Measurements from ENCODE around the gene ENTHD1.

The ENTHD1 gene

GRCh38 chr22:39721206-39722031 lies 172.1 kb downstream of the ENTHD1 start:
- H3K4me1 ChIP-seq (ENCODE audit: insufficient read depth, low read length): peaks cover 10% of the 10 kb centered on the region; the same call in 1 of the 2 replicates
- WGBS: 67% methylated on average over 9 of the region's 9 CpGs
- no peak overlapping the region for H3K4me3 ChIP-seq (ENCODE audit: low read length)
- H3K27me3 ChIP-seq (ENCODE audit: insufficient read depth, low read length): no peaks in the 10 kb centered on the region
- H3K9ac ChIP-seq (ENCODE audit: low read depth, low read length): no peak overlapping the region
- no peaks in the 10 kb centered on the region for H3K9me3 ChIP-seq (ENCODE audit: insufficient read depth, low read depth, low read length)
- no peaks in the 10 kb centered on the region for H3K36me3 ChIP-seq (ENCODE audit: insufficient read depth, low read length)
- H3K27ac ChIP-seq (ENCODE audit: low read depth, low read length): no peak overlapping the region

GRCh38 chr22:39719559-39720450 lies 173.8 kb downstream of the ENTHD1 start:
- Histone ChIP-seq H3K9ac (ENCODE audit: low read depth, low read length) (no peak overlapping the region), H3K4me1 (ENCODE audit: insufficient read depth, low read length) (peaks cover 10% of the 10 kb centered on the region; the same call in 1 of the 2 replicates), H3K27me3 (ENCODE audit: insufficient read depth, low read length) (no peaks in the 10 kb centered on the region), H3K27ac (ENCODE audit: low read depth, low read length) (no peak overlapping the region), H3K9me3 (ENCODE audit: insufficient read depth, low read depth, low read length) (no peaks in the 10 kb centered on the region), H3K4me3 (ENCODE audit: low read length) (no peak overlapping the region), H3K36me3 (ENCODE audit: insufficient read depth, low read length) (no peaks in the 10 kb centered on the region)
- 57% methylated on average over 12 of the region's 15 CpGs for WGBS

GRCh38 chr22:39718921-39719475 lies 174.6 kb downstream of the ENTHD1 start:
- Histone ChIP-seq H3K9ac (ENCODE audit: low read depth, low read length) (no peak overlapping the region), H3K4me1 (ENCODE audit: insufficient read depth, low read length) (peaks cover 10% of the 10 kb centered on the region; the same call in 1 of the 2 replicates), H3K27ac (ENCODE audit: low read depth, low read length) (no peak overlapping the region), H3K36me3 (ENCODE audit: insufficient read depth, low read length) (no peaks in the 10 kb centered on the region), H3K27me3 (ENCODE audit: insufficient read depth, low read length) (no peaks in the 10 kb centered on the region), H3K9me3 (ENCODE audit: insufficient read depth, low read depth, low read length) (no peaks in the 10 kb centered on the region), H3K4me3 (ENCODE audit: low read length) (no peak overlapping the region)
- WGBS: 91% methylated on average over 8 of the region's 8 CpGs

- Histone ChIP-seq H3K36me3 (ENCODE audit: insufficient read depth, low read length) (no peaks in the 10 kb centered on the region), H3K4me3 (ENCODE audit: low read length) (no peak overlapping the region), H3K27me3 (ENCODE audit: insufficient read depth, low read length) (no peaks in the 10 kb centered on the region), H3K4me1 (ENCODE audit: insufficient read depth, low read length) (peaks cover 12% of the 10 kb centered on the region; the same call in 1 of the 2 replicates), H3K27ac (ENCODE audit: low read depth, low read length) (no peak overlapping the region), H3K9me3 (ENCODE audit: insufficient read depth, low read depth, low read length) (no peaks in the 10 kb centered on the region), H3K9ac (ENCODE audit: low read depth, low read length) (no peak overlapping the region)
- WGBS: 95% methylated on average over 7 of the region's 7 CpGs
Observed at GRCh38 chr22:39718206-39718605, 175.4 kb downstream of the ENTHD1 start.

GRCh38 chr22:39717099-39717498 lies 176.5 kb downstream of the ENTHD1 start:
- H3K4me3 ChIP-seq (ENCODE audit: low read length): no peak overlapping the region
- no peaks in the 10 kb centered on the region for H3K9me3 ChIP-seq (ENCODE audit: insufficient read depth, low read depth, low read length)
- H3K27me3 ChIP-seq (ENCODE audit: insufficient read depth, low read length): no peaks in the 10 kb centered on the region
- no peak overlapping the region for H3K9ac ChIP-seq (ENCODE audit: low read depth, low read length)
- no peaks in the 10 kb centered on the region for H3K36me3 ChIP-seq (ENCODE audit: insufficient read depth, low read length)
- peaks cover 13% of the 10 kb centered on the region; the same call in 1 of the 2 replicates for H3K4me1 ChIP-seq (ENCODE audit: insufficient read depth, low read length)
- no peak overlapping the region for H3K27ac ChIP-seq (ENCODE audit: low read depth, low read length)
- WGBS: 89% methylated on average over 8 of the region's 8 CpGs

- H3K9me3 ChIP-seq (ENCODE audit: insufficient read depth, low read depth, low read length): no peaks in the 10 kb centered on the region
- 93% methylated on average over 10 of the region's 10 CpGs for WGBS
- no peak overlapping the region for H3K27ac ChIP-seq (ENCODE audit: low read depth, low read length)
- no peaks in the 10 kb centered on the region for H3K36me3 ChIP-seq (ENCODE audit: insufficient read depth, low read length)
- no peak overlapping the region for H3K9ac ChIP-seq (ENCODE audit: low read depth, low read length)
- H3K4me3 ChIP-seq (ENCODE audit: low read length): no peak overlapping the region
- peaks cover 13% of the 10 kb centered on the region; the same call in 1 of the 2 replicates for H3K4me1 ChIP-seq (ENCODE audit: insufficient read depth, low read length)
- H3K27me3 ChIP-seq (ENCODE audit: insufficient read depth, low read length): peaks cover 3% of the 10 kb centered on the region; the same call in 1 of the 2 replicates
Observed at GRCh38 chr22:39716534-39716933, 177.0 kb downstream of the ENTHD1 start.

- H3K27me3 ChIP-seq (ENCODE audit: insufficient read depth, low read length): peaks cover 3% of the 10 kb centered on the region; the same call in 1 of the 2 replicates
- no peak overlapping the region for H3K4me3 ChIP-seq (ENCODE audit: low read length)
- H3K36me3 ChIP-seq (ENCODE audit: insufficient read depth, low read length): no peaks in the 10 kb centered on the region
- H3K9ac ChIP-seq (ENCODE audit: low read depth, low read length): no peak overlapping the region
- peaks cover 13% of the 10 kb centered on the region; the same call in 1 of the 2 replicates for H3K4me1 ChIP-seq (ENCODE audit: insufficient read depth, low read length)
- H3K9me3 ChIP-seq (ENCODE audit: insufficient read depth, low read depth, low read length): no peaks in the 10 kb centered on the region
- 89% methylated on average over 25 of the region's 25 CpGs for WGBS
- no peak overlapping the region for H3K27ac ChIP-seq (ENCODE audit: low read depth, low read length)
Observed at GRCh38 chr22:39715778-39716495, 177.6 kb downstream of the ENTHD1 start.

GRCh38 chr22:39714321-39714720 lies 179.2 kb downstream of the ENTHD1 start:
- no peak overlapping the region for H3K4me3 ChIP-seq (ENCODE audit: low read length)
- H3K9ac ChIP-seq (ENCODE audit: low read depth, low read length): no peak overlapping the region
- 0 out of 2 replicates have a peak, but pooled peaks cover 3% of the 10 kb centered on the region for H3K4me1 ChIP-seq (ENCODE audit: insufficient read depth, low read length)
- no peak overlapping the region for H3K27ac ChIP-seq (ENCODE audit: low read depth, low read length)
- H3K27me3 ChIP-seq (ENCODE audit: insufficient read depth, low read length): peaks cover 3% of the 10 kb centered on the region; the same call in 1 of the 2 replicates
- no peaks in the 10 kb centered on the region for H3K36me3 ChIP-seq (ENCODE audit: insufficient read depth, low read length)
- no peaks in the 10 kb centered on the region for H3K9me3 ChIP-seq (ENCODE audit: insufficient read depth, low read depth, low read length)
- WGBS: 96% methylated on average over 8 of the region's 8 CpGs

GRCh38 chr22:39713799-39714290 lies 179.7 kb downstream of the ENTHD1 start:
- Histone ChIP-seq H3K4me3 (ENCODE audit: low read length) (no peak overlapping the region), H3K9me3 (ENCODE audit: insufficient read depth, low read depth, low read length) (no peaks in the 10 kb centered on the region), H3K36me3 (ENCODE audit: insufficient read depth, low read length) (no peaks in the 10 kb centered on the region), H3K4me1 (ENCODE audit: insufficient read depth, low read length) (0 out of 2 replicates have a peak, but pooled peaks cover 3% of the 10 kb centered on the region), H3K9ac (ENCODE audit: low read depth, low read length) (no peak overlapping the region), H3K27me3 (ENCODE audit: insufficient read depth, low read length) (peaks cover 3% of the 10 kb centered on the region; the same call in 1 of the 2 replicates), H3K27ac (ENCODE audit: low read depth, low read length) (no peak overlapping the region)
- WGBS: 88% methylated on average over 9 of the region's 10 CpGs

GRCh38 chr22:39712751-39713525 lies 180.6 kb downstream of the ENTHD1 start:
- Histone ChIP-seq H3K27me3 (ENCODE audit: insufficient read depth, low read length) (peaks cover 3% of the 10 kb centered on the region; the same call in 1 of the 2 replicates), H3K9me3 (ENCODE audit: insufficient read depth, low read depth, low read length) (no peaks in the 10 kb centered on the region), H3K4me1 (ENCODE audit: insufficient read depth, low read length) (0 out of 2 replicates have a peak, but pooled peaks cover 3% of the 10 kb centered on the region), H3K27ac (ENCODE audit: low read depth, low read length) (no peak overlapping the region), H3K4me3 (ENCODE audit: low read length) (no peak overlapping the region), H3K9ac (ENCODE audit: low read depth, low read length) (no peak overlapping the region), H3K36me3 (ENCODE audit: insufficient read depth, low read length) (no peaks in the 10 kb centered on the region)
- WGBS: 74% methylated on average over 18 of the region's 18 CpGs
